Left cardiac atrium (tissue), 4 donors: ENCODE measurements around the gene CFAP69. TPM values are rescaled to one million over a fixed set of nuclear protein-coding genes. Genes with fewer than 3 reads are reported as not detected.

Source experiments
- ATAC-seq, 2 donors: fragments of 200-7000 bp; cut with Tn5 transposase; one replicate each; pipeline ENCODE4 v1.9.1; 2020; ENCODE audit warnings: mild to moderate bottlenecking in 2 of 2, moderate library complexity in 2 of 2
- DNase-seq: peaks from one replicate; pipeline ENCODE4 v3.0.0-alpha.2; 2020
- intact Hi-C, 2 donors: fragments of 100-400 bp; cut with DNase I; formaldehyde crosslinking; loops; one replicate each; pipeline versions ENCODE4 v1.14.1 to v1.15.1; 2022 to 2023
- total RNA-seq, 2 donors: library from RNA; stranded (reverse); fragmentation: NEBNext Ultra II Directional; extraction: Animal tissue kit (Norgen Biotek cat#: 25700); gene quantifications; one replicate each; pipeline ENCODE4 v1.2.1, GENCODE V29; 2021
- donor health status: DM: no; HTN: yes; CAD: no.
- donor health status: DM: no; HTN: yes; CAD: no; lungs with severe emphysema.
- donor health status: DM: yes; HTN: yes; CAD: no.
- donor health status: Dilated cardiomyopathy.

The CFAP69 gene
- total RNA-seq, 2 donors from 2014 or later = 3.4 to 4.5 TPM

- DNase-seq (no peak), ATAC-seq (no peak)
- intact Hi-C loops = loop anchor here in 1 of 2 donors (5.0 kb wide), 1 partner anchor 109 kb away; the partner anchor contains the start of gene STEAP1
These were observed 16.5 kb downstream of the CFAP69 start for GRCh38 chr7:90261441-90261840.

GRCh38 chr7:90262438-90262837, 17.5 kb downstream of the CFAP69 start:
- ATAC-seq (no peak), DNase-seq (no peak)
- intact Hi-C loops = loop anchor here in 1 of 2 donors (5.0 kb wide), 1 partner anchor 110 kb away; the partner anchor contains the start of gene STEAP1

GRCh38 chr7:90266808-90267207, 21.8 kb downstream of the CFAP69 start:
- intact Hi-C loops = no loop called here
- peak; percentile 72 to 74 for ATAC-seq

GRCh38 chr7:90267263-90267858, 22.4 kb downstream of the CFAP69 start:
- DNase-seq = no peak
- ATAC-seq = no peak
- intact Hi-C loops = no loop called here

More at GRCh38 chr7:90266808-90267207, 21.8 kb downstream of the CFAP69 start:
- no peak for DNase-seq

- DNase-seq (no peak), ATAC-seq (no peak)
- intact Hi-C loops = no loop called here
These were observed 24.2 kb downstream of the CFAP69 start for GRCh38 chr7:90269163-90269562.

GRCh38 chr7:90270431-90271178, 25.6 kb downstream of the CFAP69 start:
- ATAC-seq = peak in 1 of 2 donors; percentile 44
- intact Hi-C loops = no loop called here
- DNase-seq = no peak

GRCh38 chr7:90271753-90272152, 26.8 kb downstream of the CFAP69 start:
- intact Hi-C loops = no loop called here
- no peak for DNase-seq
- no peak for ATAC-seq

GRCh38 chr7:90272242-90272641, 27.3 kb downstream of the CFAP69 start:
- intact Hi-C loops = no loop called here
- DNase-seq = no peak
- no peak for ATAC-seq

- intact Hi-C loops = no loop called here
- ATAC-seq = no peak
These were observed 29.2 kb downstream of the CFAP69 start for GRCh38 chr7:90274161-90274560.

GRCh38 chr7:90276033-90276728, 31.2 kb downstream of the CFAP69 start:
- DNase-seq (no peak), ATAC-seq (no peak)

More at GRCh38 chr7:90274161-90274560, 29.2 kb downstream of the CFAP69 start:
- DNase-seq = no peak

GRCh38 chr7:90288154-90288553, 43.2 kb downstream of the CFAP69 start:
- DNase-seq (no peak), ATAC-seq (no peak)
- intact Hi-C loops = no loop called here

More at GRCh38 chr7:90276033-90276728, 31.2 kb downstream of the CFAP69 start:
- intact Hi-C loops = no loop called here

- intact Hi-C loops = no loop called here
- no peak for ATAC-seq
- DNase-seq = no peak
These were observed 45.5 kb downstream of the CFAP69 start for GRCh38 chr7:90290244-90291113.

- intact Hi-C loops = no loop called here
- DNase-seq (no peak), ATAC-seq (peak; percentile 78 to 86)
These were observed 53.4 kb downstream of the CFAP69 start for GRCh38 chr7:90298145-90299038.

GRCh38 chr7:90303241-90303640, 58.3 kb downstream of the CFAP69 start:
- intact Hi-C loops = no loop called here
- ATAC-seq = no peak
- no peak for DNase-seq

GRCh38 chr7:90309872-90310271, 64.9 kb downstream of the CFAP69 start:
- DNase-seq = no peak
- intact Hi-C loops = loop anchor here in 1 of 2 donors (10.0 kb wide), 1 partner anchor 115 kb away; no protein-coding TSS in a partner anchor
- ATAC-seq = no peak

- intact Hi-C loops = loop anchor here in 1 of 2 donors (10.0 kb wide), 1 partner anchor 114 kb away; no protein-coding TSS in a partner anchor
- no peak for ATAC-seq
- no peak for DNase-seq
These were observed 66.2 kb downstream of the CFAP69 start for GRCh38 chr7:90311175-90311574.

GRCh38 chr7:90312745-90313144, 67.8 kb downstream of the CFAP69 start:
- no peak for DNase-seq
- no peak for ATAC-seq
- intact Hi-C loops = loop anchor here in 1 of 2 donors (10.0 kb wide), 1 partner anchor 112 kb away; no protein-coding TSS in a partner anchor

- DNase-seq = no peak
- no peak for ATAC-seq
- intact Hi-C loops = loop anchor here in 1 of 2 donors (10.0 kb wide), 1 partner anchor 111 kb away; no protein-coding TSS in a partner anchor
These were observed 68.9 kb downstream of the CFAP69 start for GRCh38 chr7:90313907-90314306.
